WTC11 (cell line): ENCODE data around the gene PAK6. TPM values are rescaled to one million over a fixed set of nuclear protein-coding genes. Genes with fewer than 3 reads are reported as not detected.

ENCODE experiments used
- ATAC-seq: fragments of 200-7000 bp; cut with Tn5 transposase; 2 replicates; pipeline ENCODE4 v1.10.0; 2021; ENCODE audit warnings: mild to moderate bottlenecking, moderate library complexity
- CTCF ChIA-PET: fragments of 300-600 bp; sonication (Branson Sonifier 250); formaldehyde crosslinking; loops from one replicate; lab custom pipeline; 2021; ENCODE audit warnings: antibody characterized with exemption; lab: Charles Lee
- POLR2A ChIA-PET: fragments of 350-600 bp; sonication (Branson Sonifier 250); formaldehyde crosslinking; loops from one replicate; lab custom pipeline; 2021; ENCODE audit warnings: antibody characterized with exemption; lab: Charles Lee
- DNase-seq: peaks from one replicate; pipeline ENCODE4 v3.0.0; 2021; ENCODE audit warnings: low spot score
- H3K27ac Mint-ChIP-seq: 2 replicates; pipeline ENCODE4 v1.8.0; 2021; ENCODE audit warnings: mixed read lengths
- H3K27me3 Mint-ChIP-seq: 2 replicates; pipeline ENCODE4 v1.8.0; 2021; ENCODE audit warnings: low read depth, mild to moderate bottlenecking, moderate library complexity, mixed read lengths
- H3K36me3 Mint-ChIP-seq: 2 replicates; pipeline ENCODE4 v1.8.0; 2021; ENCODE audit warnings: mixed read lengths
- H3K4me1 Mint-ChIP-seq: 2 replicates; pipeline ENCODE4 v1.8.0; 2022; ENCODE audit warnings: mixed read lengths
- H3K4me3 Mint-ChIP-seq: 2 replicates; pipeline ENCODE4 v1.8.0; 2021; ENCODE audit warnings: mild to moderate bottlenecking, moderate library complexity, mixed read lengths
- H3K9me3 Mint-ChIP-seq: 2 replicates; pipeline ENCODE4 v1.8.0; 2021; ENCODE audit warnings: mixed read lengths
- AR ChIP-seq: fragments of 250-450 bp; sonication (Bioruptor Pico); IDR thresholded peaks from 2 replicates; pipeline ENCODE4 v1.9.0; 2021; ENCODE audit warnings: mild to moderate bottlenecking
- E2F1 ChIP-seq: sonication (generic); formaldehyde crosslinking; IDR thresholded peaks from 2 replicates; pipeline ENCODE4 v1.8.0; 2022; ENCODE audit warnings: mild to moderate bottlenecking, missing genetic modification reagents
- E2F4 ChIP-seq: sonication (generic); formaldehyde crosslinking; IDR thresholded peaks from 2 replicates; pipeline ENCODE4 v1.8.1; 2022; ENCODE audit warnings: low read depth, mild to moderate bottlenecking, moderate library complexity, missing genetic modification reagents, borderline replicate concordance
- ETV6 ChIP-seq: sonication (generic); formaldehyde crosslinking; IDR thresholded peaks from 2 replicates; pipeline ENCODE4 v1.8.1; 2022; ENCODE audit warnings: mild to moderate bottlenecking, missing genetic modification reagents
- HMGA2 ChIP-seq: fragments of 250-450 bp; sonication (Bioruptor Pico); IDR thresholded peaks from 2 replicates; pipeline ENCODE4 v1.4.0; 2021; ENCODE audit warnings: mild to moderate bottlenecking, moderate library complexity
- MLX ChIP-seq: sonication (generic); formaldehyde crosslinking; IDR thresholded peaks from 2 replicates; pipeline ENCODE4 v1.8.1; 2023; ENCODE audit warnings: mild to moderate bottlenecking, missing genetic modification reagents, moderate library complexity
- MYBL2 ChIP-seq: sonication (generic); formaldehyde crosslinking; IDR thresholded peaks from 2 replicates; pipeline ENCODE4 v1.8.1; 2023; ENCODE audit warnings: mild to moderate bottlenecking, moderate library complexity, missing genetic modification reagents
- NFATC4 ChIP-seq: fragments of 250-450 bp; sonication (Bioruptor Pico); IDR thresholded peaks from 2 replicates; pipeline ENCODE4 v1.9.0; 2021; ENCODE audit warnings: mild to moderate bottlenecking
- NR2C2 ChIP-seq: sonication (generic); formaldehyde crosslinking; IDR thresholded peaks from 2 replicates; pipeline ENCODE4 v1.8.0; 2022; ENCODE audit warnings: mild to moderate bottlenecking, missing genetic modification reagents
- PRDM15 ChIP-seq: sonication (generic); formaldehyde crosslinking; IDR thresholded peaks from 2 replicates; pipeline ENCODE4 v1.8.0; 2022; ENCODE audit warnings: missing genetic modification reagents
- TEAD1 ChIP-seq: sonication (generic); formaldehyde crosslinking; IDR thresholded peaks from 2 replicates; pipeline ENCODE4 v1.8.0; 2022; ENCODE audit warnings: mild to moderate bottlenecking, missing genetic modification reagents
- TEAD4 ChIP-seq: sonication (generic); formaldehyde crosslinking; IDR thresholded peaks from 2 replicates; pipeline ENCODE4 v1.8.0; 2022; ENCODE audit warnings: mild to moderate bottlenecking, missing genetic modification reagents
- USF2 ChIP-seq: sonication (generic); formaldehyde crosslinking; IDR thresholded peaks from 2 replicates; pipeline ENCODE4 v1.8.1; 2023; ENCODE audit warnings: mild to moderate bottlenecking, missing genetic modification reagents, moderate library complexity
- ZMAT4 ChIP-seq: fragments of 250-450 bp; sonication (Bioruptor Pico); IDR thresholded peaks from 2 replicates; pipeline ENCODE4 v1.9.0; 2021; ENCODE audit warnings: mild to moderate bottlenecking
- ZNF121 ChIP-seq: sonication (generic); formaldehyde crosslinking; IDR thresholded peaks from 2 replicates; pipeline ENCODE4 v1.8.0; 2023; ENCODE audit warnings: missing genetic modification reagents
- ZNF425 ChIP-seq: fragments of 250-450 bp; sonication (Bioruptor Pico); conservative IDR thresholded peaks from 2 replicates; pipeline ENCODE4 v1.9.0; 2021; ENCODE audit warnings: mild to moderate bottlenecking
- total RNA-seq: library from RNA; stranded (reverse); gene quantifications from 3 replicates; pipeline ENCODE4 v1.2.3, GENCODE V29; 2021

PAK6 gene
- total RNA-seq, 1 experiment from 2014 or later = 11.7 TPM

- peaks cover 33% of the 10 kb centered on the region for H3K4me1 Mint-ChIP-seq
- ChIA-PET POLR2A (interaction anchor here (0.7 kb wide), 1 partner anchor 207 kb away, joined by 3 read pairs; no protein-coding TSS in a partner anchor), CTCF (interaction anchor here (0.8 to 15.1 kb wide), 6 partner anchors 9 to 68 kb away, joined by 4 to 224 read pairs (median 10); partner anchors contain the start of genes INAFM2 and PAK6)
- no peak for ATAC-seq
- no peaks in the 10 kb centered on the region for H3K36me3 Mint-ChIP-seq
- no peak overlapping the region for H3K4me3 Mint-ChIP-seq
- H3K27ac Mint-ChIP-seq = no peak overlapping the region
- no peak for DNase-seq
- no peaks in the 10 kb centered on the region for H3K9me3 Mint-ChIP-seq
- TF ChIP-seq ZNF425 (CRISPR knock-in tag) = no peak
- TF ChIP-seq ZMAT4 (CRISPR knock-in tag) = no peak
- TF ChIP-seq HMGA2 (CRISPR knock-in tag) = no peak
- TF ChIP-seq ETV6 (CRISPR knock-in tag) = no peak
- no peak for TF ChIP-seq NR2C2 (CRISPR knock-in tag)
- TF ChIP-seq PRDM15 (CRISPR knock-in tag) = no peak
- no peak for TF ChIP-seq E2F4
- no peak for TF ChIP-seq TEAD4 (CRISPR knock-in tag)
- TF ChIP-seq TEAD1 (CRISPR knock-in tag) = no peak
- TF ChIP-seq MYBL2 (CRISPR knock-in tag) = no peak
- TF ChIP-seq AR = no peak
- no peak for TF ChIP-seq E2F1 (CRISPR knock-in tag)
- TF ChIP-seq USF2 (CRISPR knock-in tag) = no peak
- TF ChIP-seq ZNF121 (CRISPR knock-in tag) = no peak
- no peak for TF ChIP-seq NFATC4 (CRISPR knock-in tag)
- TF ChIP-seq MLX = no peak
- H3K27me3 Mint-ChIP-seq = peaks cover 35% of the 10 kb centered on the region
Observed at GRCh38 chr15:40255033-40255432, 16.2 kb downstream of the PAK6 start.
